Thyroid gland (tissue), 4 donors: Measurements from ENCODE around the gene BLM. TPM values are rescaled to one million over a fixed set of nuclear protein-coding genes. Genes with fewer than 3 reads are reported as not detected.
A peak's percentile ranks its signal among the peaks of the same experiment; 100 is the strongest.

Experiments used
- DNase-seq, 2 donors: peaks; one replicate each; pipeline ENCODE4 v3.0.0-alpha.2; 2019
- H3K27ac ChIP-seq, 3 donors: fragments of 200-600 bp; sonication (generic); 1 replicate in 2 of 3; 2 replicates in 1 of 3; pipeline ENCODE4 v1.5.1; 2016 to 2019; ENCODE audit warnings: mild to moderate bottlenecking in 1 of 3, moderate library complexity in 1 of 3
- H3K27me3 ChIP-seq: fragments of 200-600 bp; sonication (generic); one replicate; pipeline ENCODE4 v1.5.1; 2019
- H3K36me3 ChIP-seq, 2 donors: fragments of 200-600 bp; sonication (generic); one replicate each; pipeline ENCODE4 v1.5.1; 2016 to 2019
- H3K4me1 ChIP-seq, 2 donors: fragments of 200-600 bp; sonication (generic); one replicate each; pipeline ENCODE4 v1.5.1; 2017 to 2019
- H3K4me3 ChIP-seq, 3 donors: fragments of 200-600 bp; sonication (generic); replicated peaks in 1 of 3; 1 replicate in 2 of 3; 2 replicates in 1 of 3; pipeline ENCODE4 v1.5.1; 2016; ENCODE audit warnings: mild to moderate bottlenecking in 1 of 3
- H3K9me3 ChIP-seq: fragments of 200-600 bp; sonication (generic); one replicate; pipeline ENCODE4 v1.5.1; 2017
- CTCF ChIP-seq, 6 experiments: fragments of 200-600 bp in 3 of 6; fragments of 450-650 bp in 3 of 6; sonication (generic) in 3 of 6; IDR thresholded peaks; one replicate each; pipeline ENCODE4 v1.5.1; 2016 to 2019; ENCODE audit warnings: antibody characterized with exemption in 6 of 6, mild to moderate bottlenecking in 2 of 6, inconsistent platforms in 1 of 6, moderate library complexity in 1 of 6
- POLR2A ChIP-seq, 2 donors: fragments of 450-650 bp; IDR thresholded peaks; one replicate each; pipeline ENCODE4 v1.6.1; 2017; ENCODE audit warnings: antibody characterized with exemption in 2 of 2, mild to moderate bottlenecking in 2 of 2, moderate library complexity in 1 of 2
- WGBS, 2 donors: methylation state at CpG; one replicate each; pipeline ENCODE4 v1.1.5; 2017; 5-methylcytosine and 5-hydroxymethylcytosine counted together
- intact Hi-C: fragments of 100-400 bp; cut with DNase I; formaldehyde crosslinking; loops from one replicate; pipeline ENCODE4 v1.15.1; 2023
- total RNA-seq, 4 donors: library from RNA; depleted of rRNA; stranded (reverse); fragments of >200 nt; gene quantifications; one replicate each; pipeline ENCODE4 v1.2.3, GENCODE V29; 2016

BLM gene
- total RNA-seq, 4 donors from 2014 or later = 0.67 to 1.3 (median 1.2) TPM

- 72 to 77% methylated on average over 10 of the region's 10 CpGs for WGBS, 2 donors
- no peaks in the 10 kb centered on the region for H3K9me3 ChIP-seq
- TF ChIP-seq CTCF (IDR thresholded peaks at IDR 0.05) (no peak), POLR2A (IDR thresholded peaks at IDR 0.05) (no peak)
- no peak overlapping the region for H3K4me3 ChIP-seq
- no peaks in the 10 kb centered on the region for H3K27me3 ChIP-seq
- DNase-seq = no peak
- no peaks in the 10 kb centered on the region for H3K36me3 ChIP-seq
- no peak overlapping the region for H3K27ac ChIP-seq
- peaks cover 12 to 30% of the 10 kb centered on the region in 2 donors for H3K4me1 ChIP-seq
- intact Hi-C loops = no loop called here
These were observed 142.3 kb downstream of the BLM start for GRCh38 chr15:90859234-90860131.

GRCh38 chr15:90860450-90860849, 143.3 kb downstream of the BLM start:
- no peak for DNase-seq
- Histone ChIP-seq H3K27ac (no peak overlapping the region), H3K4me3 (no peak overlapping the region), H3K9me3 (no peaks in the 10 kb centered on the region), H3K4me1 (peaks cover 11 to 28% of the 10 kb centered on the region in 2 donors), H3K36me3 (no peaks in the 10 kb centered on the region), H3K27me3 (no peaks in the 10 kb centered on the region)
- no peak for TF ChIP-seq CTCF (IDR thresholded peaks at IDR 0.05)
- TF ChIP-seq POLR2A (IDR thresholded peaks at IDR 0.05) = no peak
- intact Hi-C loops = no loop called here
- 80 to 84% methylated on average over 7 of the region's 7 CpGs for WGBS, 2 donors

GRCh38 chr15:90860942-90861675, 144.0 kb downstream of the BLM start:
- 90 to 93% methylated on average over 14 of the region's 14 CpGs for WGBS, 2 donors
- intact Hi-C loops = no loop called here
- TF ChIP-seq CTCF (IDR thresholded peaks at IDR 0.05) (no peak), POLR2A (IDR thresholded peaks at IDR 0.05) (no peak)
- no peaks in the 10 kb centered on the region for H3K9me3 ChIP-seq
- no peak for DNase-seq
- H3K27me3 ChIP-seq = no peaks in the 10 kb centered on the region
- H3K27ac ChIP-seq = no peak overlapping the region
- peaks cover 11 to 32% of the 10 kb centered on the region in 2 donors for H3K4me1 ChIP-seq
- no peak overlapping the region for H3K4me3 ChIP-seq
- H3K36me3 ChIP-seq = no peaks in the 10 kb centered on the region

- Histone ChIP-seq H3K4me3 (no peak overlapping the region), H3K9me3 (no peaks in the 10 kb centered on the region), H3K4me1 (peaks cover 19 to 34% of the 10 kb centered on the region in 2 donors), H3K27me3 (no peaks in the 10 kb centered on the region), H3K27ac (peak overlapping the region in 1 of 3 donors; percentile 27), H3K36me3 (no peaks in the 10 kb centered on the region)
- intact Hi-C loops = no loop called here
- 87 to 95% methylated on average over 6 of the region's 6 CpGs for WGBS, 2 donors
- TF ChIP-seq CTCF (IDR thresholded peaks at IDR 0.05) = no peak
- DNase-seq = no peak
These were observed 145.3 kb downstream of the BLM start for GRCh38 chr15:90862487-90862886.
